OCI-LY3 (cell line): Measurements from ENCODE around the gene PSEN1.

Experiments used
- H2AFZ ChIP-seq: fragments of 200-600, 300-600 bp; shearing (Covaris generic); 2 replicates; pipeline ENCODE4 v1.6.0; 2014; ENCODE audit warnings: antibody characterized with exemption, low read depth, low read length
- H3K27ac ChIP-seq: fragments of 200-600, 300-600 bp; sonication (generic); 2 replicates; pipeline ENCODE4 v1.5.1; 2014; ENCODE audit warnings: mild to moderate bottlenecking, low read length, moderate library complexity, mixed read lengths
- H3K27me3 ChIP-seq: fragments of 200-600, 300-600 bp; sonication (generic); 2 replicates; pipeline ENCODE4 v1.6.1; 2014; ENCODE audit warnings: low read depth, low read length, mixed read lengths
- H3K36me3 ChIP-seq: fragments of 200-600, 300-600 bp; sonication (generic); replicated peaks from 2 replicates; pipeline ENCODE3; 2014; ENCODE audit warnings: low read depth, low read length, mixed read lengths
- H3K4me1 ChIP-seq: fragments of 300-600, 200-600 bp; sonication (generic); 2 replicates; pipeline ENCODE4 v1.6.1; 2014; ENCODE audit warnings: low read length, mixed read lengths
- H3K4me2 ChIP-seq: fragments of 200-600, 300-600 bp; sonication (generic); 2 replicates; pipeline ENCODE4 v1.6.1; 2014; ENCODE audit warnings: low read length, mixed read lengths
- H3K4me3 ChIP-seq: fragments of 300-600, 200-600 bp; sonication (generic); 2 replicates; pipeline ENCODE4 v1.5.1; 2014; ENCODE audit warnings: antibody characterized with exemption, mild to moderate bottlenecking, low read length, moderate library complexity
- H3K79me2 ChIP-seq: fragments of 300-600, 200-600 bp; shearing (Covaris generic); 2 replicates; pipeline ENCODE4 v1.6.1; 2014; ENCODE audit warnings: mild to moderate bottlenecking, low read length, mixed read lengths
- H3K9ac ChIP-seq: fragments of 300-600, 200-600 bp; shearing (Covaris generic); 2 replicates; pipeline ENCODE4 v1.6.0; 2014; ENCODE audit warnings: mild to moderate bottlenecking, low read length, moderate library complexity
- H3K9me3 ChIP-seq: fragments of 200-600, 300-600 bp; shearing (Covaris generic); 2 replicates; pipeline ENCODE4 v1.6.1; 2014; ENCODE audit warnings: low read length, mixed read lengths; ENCODE audit not compliant: insufficient read depth
- H4K20me1 ChIP-seq: fragments of 200-600, 300-600 bp; sonication (generic); 2 replicates; pipeline ENCODE4 v1.6.1; 2016; ENCODE audit warnings: low read length, mixed read lengths; ENCODE audit not compliant: insufficient read depth
- EZH2phosphoT487 ChIP-seq: fragments of 200-600 bp; shearing (Covaris generic); IDR thresholded peaks from 2 replicates; pipeline ENCODE4 v1.6.1; 2018; ENCODE audit warnings: antibody characterized with exemption, mixed run types, low read depth
- TF ChIP-seq, protein P1 (sequence below): fragments of 200-600, 300-600 bp; sonication (generic); IDR thresholded peaks from 2 replicates; pipeline ENCODE4 v1.5.1; 2014; ENCODE audit warnings: antibody characterized with exemption, low read length, low read depth

Gene PSEN1

GRCh38 chr14:73253721-73254120 lies 117.4 kb downstream of the PSEN1 start:
- Histone ChIP-seq H3K36me3 (no peaks in the 10 kb centered on the region), H3K4me2 (no peak overlapping the region), H3K4me3 (no peak overlapping the region), H3K27me3 (no peaks in the 10 kb centered on the region), H3K79me2 (no peaks in the 10 kb centered on the region), H3K9ac (no peak overlapping the region), H3K9me3 (no peaks in the 10 kb centered on the region), H3K4me1 (peaks cover 7% of the 10 kb centered on the region), H4K20me1 (no peaks in the 10 kb centered on the region), H3K27ac (no peak overlapping the region), H2AFZ (no peak overlapping the region)
- TF ChIP-seq EZH2phosphoT487 = no peak
- TF ChIP-seq, protein P1, sequence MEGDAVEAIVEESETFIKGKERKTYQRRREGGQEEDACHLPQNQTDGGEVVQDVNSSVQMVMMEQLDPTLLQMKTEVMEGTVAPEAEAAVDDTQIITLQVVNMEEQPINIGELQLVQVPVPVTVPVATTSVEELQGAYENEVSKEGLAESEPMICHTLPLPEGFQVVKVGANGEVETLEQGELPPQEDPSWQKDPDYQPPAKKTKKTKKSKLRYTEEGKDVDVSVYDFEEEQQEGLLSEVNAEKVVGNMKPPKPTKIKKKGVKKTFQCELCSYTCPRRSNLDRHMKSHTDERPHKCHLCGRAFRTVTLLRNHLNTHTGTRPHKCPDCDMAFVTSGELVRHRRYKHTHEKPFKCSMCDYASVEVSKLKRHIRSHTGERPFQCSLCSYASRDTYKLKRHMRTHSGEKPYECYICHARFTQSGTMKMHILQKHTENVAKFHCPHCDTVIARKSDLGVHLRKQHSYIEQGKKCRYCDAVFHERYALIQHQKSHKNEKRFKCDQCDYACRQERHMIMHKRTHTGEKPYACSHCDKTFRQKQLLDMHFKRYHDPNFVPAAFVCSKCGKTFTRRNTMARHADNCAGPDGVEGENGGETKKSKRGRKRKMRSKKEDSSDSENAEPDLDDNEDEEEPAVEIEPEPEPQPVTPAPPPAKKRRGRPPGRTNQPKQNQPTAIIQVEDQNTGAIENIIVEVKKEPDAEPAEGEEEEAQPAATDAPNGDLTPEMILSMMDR = no peak

DNA sequence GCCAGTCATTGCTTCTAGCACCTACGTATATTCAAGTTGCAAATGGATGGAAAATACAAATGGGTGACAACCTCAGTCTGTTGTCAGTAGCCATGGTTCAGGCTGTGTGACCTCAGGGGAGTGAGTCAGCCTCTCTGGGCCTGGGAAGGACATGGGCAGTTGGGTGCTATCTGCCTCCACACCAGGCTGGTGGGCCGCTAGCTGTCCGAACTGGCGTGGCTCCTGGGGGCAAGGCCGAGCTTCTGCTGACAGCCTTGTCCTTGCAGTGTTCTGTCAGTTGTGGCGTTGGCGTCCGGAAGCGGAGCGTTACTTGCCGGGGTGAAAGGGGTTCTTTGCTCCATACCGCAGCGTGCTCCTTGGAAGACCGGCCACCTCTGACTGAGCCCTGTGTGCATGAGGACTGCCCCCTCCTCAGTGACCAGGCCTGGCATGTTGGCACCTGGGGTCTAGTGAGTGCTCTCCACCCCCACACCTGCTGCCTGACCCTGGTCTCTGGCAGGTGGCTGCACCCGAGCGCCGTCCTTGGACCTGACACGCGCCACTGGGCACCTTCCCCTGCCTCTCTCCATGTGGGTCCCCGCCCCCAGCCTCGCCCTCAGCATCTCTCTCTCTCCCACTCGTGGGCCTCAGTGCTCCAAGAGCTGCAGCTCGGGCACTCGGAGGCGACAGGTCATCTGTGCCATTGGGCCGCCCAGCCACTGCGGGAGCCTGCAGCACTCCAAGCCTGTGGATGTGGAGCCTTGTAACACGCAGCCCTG lies 118.1 kb downstream of the PSEN1 start:
- Histone ChIP-seq H3K36me3 (no peaks in the 10 kb centered on the region), H3K4me3 (no peak overlapping the region), H4K20me1 (no peaks in the 10 kb centered on the region), H3K9me3 (no peaks in the 10 kb centered on the region), H3K4me1 (peaks cover 5% of the 10 kb centered on the region), H2AFZ (no peak overlapping the region), H3K27ac (no peak overlapping the region), H3K9ac (no peak overlapping the region), H3K79me2 (no peaks in the 10 kb centered on the region), H3K4me2 (no peak overlapping the region), H3K27me3 (no peaks in the 10 kb centered on the region)
- TF ChIP-seq EZH2phosphoT487 = no peak
- TF ChIP-seq, protein P1 = no peak

- H2AFZ ChIP-seq = no peak overlapping the region
- no peak overlapping the region for H3K9ac ChIP-seq
- no peaks in the 10 kb centered on the region for H4K20me1 ChIP-seq
- no peak overlapping the region for H3K4me2 ChIP-seq
- no peaks in the 10 kb centered on the region for H3K9me3 ChIP-seq
- no peaks in the 10 kb centered on the region for H3K79me2 ChIP-seq
- TF ChIP-seq EZH2phosphoT487 = no peak
- TF ChIP-seq, protein P1 = no peak
- peaks cover 5% of the 10 kb centered on the region for H3K4me1 ChIP-seq
- no peaks in the 10 kb centered on the region for H3K36me3 ChIP-seq
- no peaks in the 10 kb centered on the region; the same call in 1 of the 2 replicates for H3K27me3 ChIP-seq
- no peak overlapping the region for H3K4me3 ChIP-seq
- no peak overlapping the region for H3K27ac ChIP-seq
These were observed 118.7 kb downstream of the PSEN1 start for GRCh38 chr14:73255005-73255400.

DNA sequence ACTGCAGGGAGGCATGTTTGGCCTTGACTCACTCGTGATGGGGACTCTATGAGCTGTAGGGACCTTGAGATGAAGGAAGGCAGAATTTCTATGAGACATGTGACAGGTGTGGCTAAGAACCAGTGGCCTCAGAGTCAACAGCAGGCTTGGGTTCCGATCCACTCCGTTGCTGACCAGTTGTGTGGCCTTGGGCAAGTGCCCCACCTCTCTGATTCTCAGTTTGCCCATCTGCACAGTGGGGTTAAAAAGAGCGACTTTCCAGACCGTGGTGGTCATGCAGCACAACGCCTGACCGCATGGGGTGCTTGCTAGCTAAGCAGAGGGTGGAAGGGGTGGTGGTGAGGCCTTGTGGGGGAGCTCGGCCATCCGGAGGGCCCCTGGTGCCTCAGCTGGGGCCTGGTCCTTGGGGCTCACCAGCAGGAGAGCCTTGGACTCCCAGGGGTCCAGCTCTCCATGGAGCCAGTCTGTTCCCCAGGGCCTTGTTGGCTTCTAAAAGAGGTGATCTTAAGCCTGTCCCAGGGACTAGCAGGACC lies 119.5 kb downstream of the PSEN1 start:
- Histone ChIP-seq H3K79me2 (no peaks in the 10 kb centered on the region), H3K9me3 (no peaks in the 10 kb centered on the region), H2AFZ (no peak overlapping the region), H4K20me1 (no peaks in the 10 kb centered on the region), H3K4me2 (no peak overlapping the region), H3K4me1 (peaks cover 5% of the 10 kb centered on the region), H3K36me3 (no peaks in the 10 kb centered on the region), H3K27ac (no peak overlapping the region), H3K4me3 (no peak overlapping the region), H3K9ac (no peak overlapping the region), H3K27me3 (no peaks in the 10 kb centered on the region; the same call in 1 of the 2 replicates)
- TF ChIP-seq EZH2phosphoT487 = no peak
- TF ChIP-seq, protein P1 = no peak
